ENCODE data around the gene PINLYP. TPM values are rescaled to one million over a fixed set of nuclear protein-coding genes. Genes with fewer than 3 reads are reported as not detected.

PINLYP gene
- total and polyA plus RNA-seq, 9 of the 15 experiments (the other 6 are each of a cell fraction or from before 2014, with no cell fraction given) = 1.00 to 6.7 (median 2.2) TPM

- POLR2A ChIA-PET = interaction anchor here (1.2 kb wide), 2 partner anchors 92 to 163 kb away, joined by 3 read pairs; no protein-coding TSS in a partner anchor
- no peak for TF ChIP-seq FOXJ2 (tag; IDR thresholded peaks at IDR 0.05)
- no peak for TF ChIP-seq ZBTB17 (CRISPR knock-in tag; IDR thresholded peaks at IDR 0.05)
- TF ChIP-seq NFIC (IDR thresholded peaks at IDR 0.05) = peak; percentile 90
- TF ChIP-seq ZNF707 (CRISPR knock-in tag; conservative IDR thresholded peaks at IDR 0.05) = no peak
- 0 out of 4 replicates have a peak, but pooled peaks of 1 of the 2 experiments have one; percentile 11 for TF ChIP-seq RCOR1 (IDR thresholded peaks at IDR 0.05; ENCODE audit: borderline replicate concordance in 1 of 2, low read depth in 2 of 2, low read length in 2 of 2)
- no peak for TF ChIP-seq ZNF766 (CRISPR knock-in tag; conservative IDR thresholded peaks at IDR 0.05)
- TF ChIP-seq FOXP1 (CRISPR knock-in tag; IDR thresholded peaks at IDR 0.05) = no peak
- no peak for TF ChIP-seq MCM5 (IDR thresholded peaks at IDR 0.05; ENCODE audit: low read depth)
- TF ChIP-seq ZNF121 (CRISPR knock-in tag; conservative IDR thresholded peaks at IDR 0.05) = no peak
- no peak for TF ChIP-seq HSF4 (CRISPR knock-in tag; IDR thresholded peaks at IDR 0.05; ENCODE audit: borderline replicate concordance)
- no peak for TF ChIP-seq KLF16 (IDR thresholded peaks at IDR 0.05)
- TF ChIP-seq L3MBTL2 (IDR thresholded peaks at IDR 0.05) = peak; percentile 71
- TF ChIP-seq, protein P1, sequence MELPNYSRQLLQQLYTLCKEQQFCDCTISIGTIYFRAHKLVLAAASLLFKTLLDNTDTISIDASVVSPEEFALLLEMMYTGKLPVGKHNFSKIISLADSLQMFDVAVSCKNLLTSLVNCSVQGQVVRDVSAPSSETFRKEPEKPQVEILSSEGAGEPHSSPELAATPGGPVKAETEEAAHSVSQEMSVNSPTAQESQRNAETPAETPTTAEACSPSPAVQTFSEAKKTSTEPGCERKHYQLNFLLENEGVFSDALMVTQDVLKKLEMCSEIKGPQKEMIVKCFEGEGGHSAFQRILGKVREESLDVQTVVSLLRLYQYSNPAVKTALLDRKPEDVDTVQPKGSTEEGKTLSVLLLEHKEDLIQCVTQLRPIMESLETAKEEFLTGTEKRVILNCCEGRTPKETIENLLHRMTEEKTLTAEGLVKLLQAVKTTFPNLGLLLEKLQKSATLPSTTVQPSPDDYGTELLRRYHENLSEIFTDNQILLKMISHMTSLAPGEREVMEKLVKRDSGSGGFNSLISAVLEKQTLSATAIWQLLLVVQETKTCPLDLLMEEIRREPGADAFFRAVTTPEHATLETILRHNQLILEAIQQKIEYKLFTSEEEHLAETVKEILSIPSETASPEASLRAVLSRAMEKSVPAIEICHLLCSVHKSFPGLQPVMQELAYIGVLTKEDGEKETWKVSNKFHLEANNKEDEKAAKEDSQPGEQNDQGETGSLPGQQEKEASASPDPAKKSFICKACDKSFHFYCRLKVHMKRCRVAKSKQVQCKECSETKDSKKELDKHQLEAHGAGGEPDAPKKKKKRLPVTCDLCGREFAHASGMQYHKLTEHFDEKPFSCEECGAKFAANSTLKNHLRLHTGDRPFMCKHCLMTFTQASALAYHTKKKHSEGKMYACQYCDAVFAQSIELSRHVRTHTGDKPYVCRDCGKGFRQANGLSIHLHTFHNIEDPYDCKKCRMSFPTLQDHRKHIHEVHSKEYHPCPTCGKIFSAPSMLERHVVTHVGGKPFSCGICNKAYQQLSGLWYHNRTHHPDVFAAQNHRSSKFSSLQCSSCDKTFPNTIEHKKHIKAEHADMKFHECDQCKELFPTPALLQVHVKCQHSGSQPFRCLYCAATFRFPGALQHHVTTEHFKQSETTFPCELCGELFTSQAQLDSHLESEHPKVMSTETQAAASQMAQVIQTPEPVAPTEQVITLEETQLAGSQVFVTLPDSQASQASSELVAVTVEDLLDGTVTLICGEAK (IDR thresholded peaks at IDR 0.05) = no peak
- TF ChIP-seq, protein P1 (CRISPR knock-in tag; IDR thresholded peaks at IDR 0.05) = no peak
- no peak for TF ChIP-seq ZNF76 (CRISPR knock-in tag; IDR thresholded peaks at IDR 0.05; ENCODE audit: borderline replicate concordance)
Observed at GRCh38 chr19:43625918-43626579, 50.4 kb downstream of the PINLYP start.

More at GRCh38 chr19:43625918-43626579, 50.4 kb downstream of the PINLYP start:
- 29% methylated on average over 17 of the region's 32 CpGs for WGBS (ENCODE audit: insufficient coverage, low coverage, missing lambda C conversion rate)
- FAIRE-seq (peak; percentile 78), DNase-seq (ENCODE audit: extremely low read depth in 1 of 4, low spot score in 3 of 4) (peak; percentile 78 to 86 (median 85)), ATAC-seq (peak; percentile 67)
- Histone ChIP-seq H4K20me1 (replicated peaks; ENCODE audit: control insufficient read depth, insufficient read depth, low read length) (no peaks in the 10 kb centered on the region), H3K4me1 (replicated peaks in 1 of 2; ENCODE audit: control insufficient read depth in 2 of 2, insufficient read depth in 2 of 2, low read length in 2 of 2) (peaks cover 28 to 50% of the 10 kb centered on the region in 2 experiments; a peak in 4 of 5 replicates), H3K79me2 (ENCODE audit: control insufficient read depth, insufficient read depth, low read length) (no peaks in the 10 kb centered on the region; the same call in 1 of the 3 replicates), H2AFZ (ENCODE audit: low read depth, low read length) (peak overlapping the region; percentile 52), H3K27me3 (ENCODE audit: control insufficient read depth in 2 of 2, insufficient read depth in 2 of 2, low read length in 2 of 2) (no peaks in the 10 kb centered on the region), H3K4me3 (no peak overlapping the region), H3K27ac (ENCODE audit: extremely low read depth, low read depth, low read length) (no peak overlapping the region; the same call in 2 of the 3 replicates), H3K9me1 (ENCODE audit: control insufficient read depth, insufficient read depth, low read length) (peaks cover 2% of the 10 kb centered on the region), H3K9ac (ENCODE audit: insufficient read depth in 1 of 2, low read depth in 2 of 2, low read length in 2 of 2) (peak overlapping the region in 1 of 2 experiments; percentile 75; a peak in 2 of 4 replicates), H3K36me3 (ENCODE audit: control insufficient read depth, insufficient read depth, low read length) (no peaks in the 10 kb centered on the region; the same call in 2 of the 3 replicates), H3K9me3 (replicated peaks; ENCODE audit: control insufficient read depth, insufficient read depth, low read depth, low read length) (no peaks in the 10 kb centered on the region), H3K4me2 (ENCODE audit: insufficient read depth, low read length) (peak overlapping the region; percentile 52)
- BruUV-seq (replicated peaks) = no TSS peak
- in situ Hi-C loops (cut with MboI) (no loop called here), intact Hi-C loops (cut with micrococcal nuclease) (loop anchor here (10.0 kb wide), 2 partner anchors 71 to 181 kb away; no protein-coding TSS in a partner anchor)
- CTCF ChIA-PET (ENCODE audit: low intra/inter-chr PET ratio) = interaction anchor here (0.8 kb wide), 1 partner anchor 31 kb away, joined by 3 read pairs; no protein-coding TSS in a partner anchor

All from K562 (cell line).